ENCODE results near the gene COL9A2. TPM values are rescaled to one million over a fixed set of nuclear protein-coding genes. Genes with fewer than 3 reads are reported as not detected.

The COL9A2 gene
- polyA plus RNA-seq, 10 donors = 1.2 to 2.7 (median 1.6) TPM

GRCh38 chr1:40264354-40264781 lies 52.7 kb downstream of the COL9A2 start:
- no peak for DNase-seq

- peak in 1 of 3 donors; percentile 9 for DNase-seq
Measured at GRCh38 chr1:40258445-40258769, 58.7 kb downstream of the COL9A2 start.

- DNase-seq = peak; percentile 98
Measured at GRCh38 chr1:40257688-40258444, 59.2 kb downstream of the COL9A2 start, which contains the start of gene ZMPSTE24. ZMPSTE24 (plus strand) TSS chr1:40258236; CDS start chr1:40258272, 36 bp downstream.

GRCh38 chr1:40257313-40257687 lies 59.8 kb downstream of the COL9A2 start:
- no peak for DNase-seq

- DNase-seq = no peak
Measured at GRCh38 chr1:40256401-40257084, 60.5 kb downstream of the COL9A2 start.

GRCh38 chr1:40255231-40255630 lies 61.9 kb downstream of the COL9A2 start:
- no peak for DNase-seq

GRCh38 chr1:40252601-40253000 lies 64.5 kb downstream of the COL9A2 start:
- no peak for DNase-seq

- DNase-seq = no peak
Measured at GRCh38 chr1:40251456-40251855, 65.6 kb downstream of the COL9A2 start.

Other genes with a start within 250 kb of the COL9A2 start
- 10 to 100 TPM; 40.7 to 69.1 (median 48.9) TPM for gene PPT1, start 220.0 kb downstream of the COL9A2 start, polyA plus RNA-seq (ENCODE audit: insufficient read length in 10 of 10)
- gene RLF, start 155.9 kb downstream of the COL9A2 start, polyA plus RNA-seq (ENCODE audit: insufficient read length in 10 of 10) = 10 to 100 TPM; 12.7 to 22.3 (median 15.4) TPM
- gene TMCO2, start 69.3 kb downstream of the COL9A2 start, polyA plus RNA-seq (ENCODE audit: insufficient read length in 10 of 10) = not detected
- gene ZMPSTE24, start 59.0 kb downstream of the COL9A2 start, polyA plus RNA-seq (ENCODE audit: insufficient read length in 10 of 10) = 10 to 100 TPM; 25.9 to 31.1 (median 28.3) TPM
- 10 to 100 TPM; 13.6 to 22.5 (median 18.6) TPM for gene SMAP2, start 56.4 kb upstream of the COL9A2 start, polyA plus RNA-seq (ENCODE audit: insufficient read length in 10 of 10)
- 1 to 10 TPM; 2.9 to 5.2 (median 3.4) TPM for gene ZFP69B, start 133.2 kb upstream of the COL9A2 start, polyA plus RNA-seq (ENCODE audit: insufficient read length in 10 of 10)
- gene ZFP69, start 160.0 kb upstream of the COL9A2 start, polyA plus RNA-seq (ENCODE audit: insufficient read length in 10 of 10) = 1 to 10 TPM; 4.3 to 6.5 (median 5.0) TPM
- 10 to 100 TPM in 1 of 10 donors, 1 to 10 TPM in 9; 6.9 to 10.0 (median 8.5) TPM for gene EXO5, start 191.5 kb upstream of the COL9A2 start, polyA plus RNA-seq (ENCODE audit: insufficient read length in 10 of 10)
- gene ZNF684, start 214.4 kb upstream of the COL9A2 start, polyA plus RNA-seq (ENCODE audit: insufficient read length in 10 of 10) = 1 to 10 TPM; 3.1 to 5.3 (median 4.2) TPM